22Rv1 (cell line): ENCODE results near the gene PER3.

Experiments used
- H3K27ac ChIP-seq: fragments of 450-650 bp; 2 replicates; pipeline ENCODE4 v1.5.1; 2017
- CTCF ChIP-seq: fragments of 450-650 bp; IDR thresholded peaks from 2 replicates; pipeline ENCODE4 v1.5.1; 2017; ENCODE audit warnings: mild to moderate bottlenecking
- ZFX ChIP-seq: fragments of 450-650 bp; IDR thresholded peaks from 2 replicates; pipeline ENCODE4 v1.6.1; 2017; ENCODE audit warnings: antibody characterized with exemption, borderline replicate concordance

Gene PER3

DNA sequence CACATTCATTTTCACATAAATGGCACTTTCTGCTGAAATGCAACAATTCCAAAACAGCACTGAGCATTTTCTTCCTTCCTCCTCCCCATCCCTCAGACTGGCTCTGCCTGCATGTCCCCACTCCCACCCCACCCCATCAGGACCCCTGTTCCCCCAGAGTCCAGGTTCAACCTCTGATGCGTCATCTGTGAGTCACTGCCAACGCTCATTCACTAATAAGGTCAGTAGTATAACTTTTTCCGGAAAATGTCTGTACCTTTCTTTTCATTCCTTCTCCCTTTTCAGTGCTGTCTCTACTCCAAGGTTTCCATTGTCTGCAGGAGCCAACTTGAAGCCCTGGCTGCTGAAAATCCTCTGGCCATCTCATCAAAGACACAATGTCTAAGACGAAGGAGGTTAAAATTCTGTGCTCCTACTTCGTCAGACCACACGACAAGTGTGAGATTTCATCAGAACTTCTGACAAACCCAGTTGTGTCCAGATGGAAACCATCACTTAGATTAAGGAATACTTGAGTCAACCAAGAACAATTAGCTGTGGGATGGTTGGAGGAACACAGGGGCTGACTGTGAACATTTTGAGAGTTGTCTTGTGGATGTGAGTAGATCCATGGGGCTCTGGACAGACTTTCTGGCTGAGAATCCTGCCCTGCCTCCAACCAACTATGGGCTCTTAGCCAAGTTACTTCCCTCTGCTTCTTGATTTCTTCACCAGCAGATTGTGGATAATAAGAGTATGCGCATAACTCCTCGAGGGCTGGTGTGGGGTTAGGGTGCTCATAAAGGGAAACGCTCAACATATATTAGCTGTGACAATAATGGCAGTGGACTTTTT, 104.4 kb downstream of the PER3 start:
- TF ChIP-seq CTCF: no peak
- no peak for TF ChIP-seq ZFX
- no peak overlapping the region for H3K27ac ChIP-seq

DNA sequence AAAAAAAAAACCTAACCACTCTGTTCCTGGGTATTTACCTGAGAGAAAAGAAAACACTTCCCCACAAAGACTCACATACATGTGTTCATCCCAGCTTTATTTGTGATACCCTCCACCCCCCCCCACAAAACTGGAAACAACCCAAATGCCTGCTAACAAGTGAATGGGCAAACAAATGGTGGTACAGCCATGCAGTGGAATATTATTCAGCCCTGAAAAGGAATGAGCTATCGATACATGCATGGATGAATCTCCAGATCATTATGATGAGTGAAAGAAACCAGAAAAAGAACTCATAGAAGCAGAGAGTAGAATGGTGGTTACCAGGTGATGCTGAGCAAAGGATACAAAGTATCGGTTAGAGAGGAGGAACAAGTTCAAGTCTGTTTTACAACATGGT, 106.8 kb downstream of the PER3 start:
- no peak overlapping the region for H3K27ac ChIP-seq
- no peak for TF ChIP-seq CTCF
- TF ChIP-seq ZFX: no peak

DNA sequence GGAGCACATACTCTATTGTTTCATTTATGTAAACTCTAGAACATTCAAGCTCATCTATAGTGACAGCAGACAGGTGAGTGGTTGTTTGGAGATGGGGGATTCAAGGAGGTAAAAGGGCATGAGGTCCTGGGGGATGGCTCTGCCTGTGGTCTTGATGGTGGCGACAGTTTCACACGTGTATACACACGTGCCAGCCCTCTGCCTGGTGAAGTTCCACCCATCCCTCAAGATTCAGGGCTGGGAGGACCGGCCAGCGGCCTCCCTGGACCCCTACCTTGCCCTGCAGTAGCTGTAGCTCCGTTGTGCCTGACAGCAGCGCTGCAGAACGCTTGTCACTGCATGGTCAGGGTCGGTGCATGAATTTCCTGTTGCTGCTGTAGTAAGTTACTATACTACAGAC, 107.7 kb downstream of the PER3 start:
- no peak for TF ChIP-seq ZFX
- TF ChIP-seq CTCF: no peak
- H3K27ac ChIP-seq: no peak overlapping the region

DNA sequence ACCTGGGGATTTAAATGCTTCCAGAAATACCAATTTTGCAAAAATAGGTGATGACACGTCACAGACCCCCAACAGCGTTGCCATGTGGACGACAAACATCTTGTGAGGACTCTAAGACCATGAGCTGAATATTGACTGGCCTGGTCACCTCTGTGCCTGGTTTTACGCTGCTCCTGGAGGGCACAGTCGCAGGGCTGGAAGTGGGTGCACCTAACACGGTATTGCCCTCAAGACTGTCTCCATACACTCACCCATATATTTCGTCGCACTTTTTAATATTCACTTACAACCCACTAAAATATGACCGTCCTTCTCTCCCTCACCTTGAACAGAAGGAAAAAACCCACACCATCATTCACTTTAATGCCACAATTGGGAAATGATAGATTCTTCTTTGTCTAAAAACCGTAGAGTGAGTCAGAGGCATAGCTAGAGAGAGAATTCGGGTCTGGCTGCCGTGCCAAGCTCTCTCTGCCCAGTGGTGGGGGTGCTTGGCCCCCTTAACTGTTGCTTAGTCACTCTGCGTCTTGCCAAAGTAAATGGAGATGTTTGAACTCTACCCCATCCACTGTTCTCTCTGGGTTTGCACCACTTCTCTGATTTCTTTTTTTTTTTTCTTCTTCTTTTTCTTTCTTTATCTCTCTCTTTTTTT, 109.6 kb downstream of the PER3 start:
- H3K27ac ChIP-seq: no peak overlapping the region
- TF ChIP-seq ZFX (no peak), CTCF (no peak)
